Right lobe of liver (tissue), 6 donors: Measurements from ENCODE around the gene NCF2. TPM values are rescaled to one million over a fixed set of nuclear protein-coding genes. Genes with fewer than 3 reads are reported as not detected.

Experiments
- ATAC-seq, 4 donors: fragments of 200-7000 bp; cut with Tn5 transposase; one replicate each; pipeline ENCODE4 v1.9.1; 2020; ENCODE audit warnings: mild to moderate bottlenecking in 4 of 4, moderate library complexity in 4 of 4
- DNase-seq, 3 donors: peaks; one replicate each; pipeline ENCODE4 v3.0.0-alpha.2; 2020
- H3K27ac ChIP-seq, 3 donors: fragments of 200-600 bp; one replicate each; pipeline ENCODE4 v1.8.0; 2022
- H3K27me3 ChIP-seq, 2 donors: fragments of 200-600 bp; one replicate each; pipeline ENCODE4 v1.8.0; 2022
- H3K36me3 ChIP-seq, 4 donors: fragments of 200-600 bp; sonication (generic) in 1 of 4; one replicate each; pipeline versions ENCODE4 v1.5.1 to v1.8.0; 2017 to 2022; ENCODE audit warnings: control low read depth in 1 of 4
- H3K4me1 ChIP-seq, 4 donors: fragments of 200-600 bp; sonication (generic) in 1 of 4; one replicate each; pipeline versions ENCODE4 v1.5.1 to v1.8.0; 2017 to 2022; ENCODE audit warnings: control low read depth in 1 of 4
- H3K4me3 ChIP-seq, 3 donors: fragments of 200-600 bp; one replicate each; pipeline ENCODE4 v1.8.0; 2022
- H3K9me3 ChIP-seq, 4 donors: fragments of 200-600 bp; sonication (generic) in 1 of 4; one replicate each; pipeline versions ENCODE4 v1.5.1 to v1.8.0; 2017 to 2022; ENCODE audit warnings: control low read depth in 1 of 4
- POLR2A ChIP-seq: fragments of 450-650 bp; IDR thresholded peaks from one replicate; pipeline ENCODE4 v1.6.1; 2017; ENCODE audit warnings: antibody characterized with exemption, mild to moderate bottlenecking
- WGBS: methylation state at CpG from one replicate; pipeline ENCODE4 v1.1.6; 2018; ENCODE audit warnings: low coverage, low lambda C conversion rate; ENCODE audit not compliant: insufficient coverage; ENCODE audit errors: missing lambda C conversion rate; 5-methylcytosine and 5-hydroxymethylcytosine counted together
- intact Hi-C, 2 donors: fragments of 100-400 bp; cut with DNase I; formaldehyde crosslinking; loops; one replicate each; pipeline versions ENCODE4 v1.11.2 to v1.14.1; 2022
- total RNA-seq, 6 experiments: library from RNA; depleted of rRNA in 2 of 6; stranded (reverse); fragments of >200 nt in 2 of 6; fragmentation: NEBNext Ultra II Directional in 3 of 6; extraction: Animal tissue kit (Norgen Biotek cat#: 25700) in 3 of 6; gene quantifications; one replicate each; pipeline versions ENCODE4 v1.1.0 to v1.2.4, GENCODE V29; 2016 to 2023
- TF ChIP-seq, protein P1 (sequence below), 4 donors: fragments of 200-600 bp in 3 of 4; fragments of 450-650 bp in 1 of 4; IDR thresholded peaks; one replicate each; pipeline versions ENCODE4 v1.5.1 to v1.8.0; 2016 to 2022; ENCODE audit warnings: antibody characterized with exemption in 4 of 4, mild to moderate bottlenecking in 2 of 4
- donor health status: DM: no; HTN: yes; CAD: no.
- donor health status: DM: no; HTN: no; CAD: no.
- donor health status: DM: no; HTN: no; CAD: no.
- donor health status: DM: no; HTN: yes; CAD: no.
- donor health status: DM: no; HTN: yes; CAD: no.

The NCF2 gene
- total RNA-seq, 6 experiments from 2014 or later: 3.0 to 11.4 (median 7.9) TPM

DNA sequence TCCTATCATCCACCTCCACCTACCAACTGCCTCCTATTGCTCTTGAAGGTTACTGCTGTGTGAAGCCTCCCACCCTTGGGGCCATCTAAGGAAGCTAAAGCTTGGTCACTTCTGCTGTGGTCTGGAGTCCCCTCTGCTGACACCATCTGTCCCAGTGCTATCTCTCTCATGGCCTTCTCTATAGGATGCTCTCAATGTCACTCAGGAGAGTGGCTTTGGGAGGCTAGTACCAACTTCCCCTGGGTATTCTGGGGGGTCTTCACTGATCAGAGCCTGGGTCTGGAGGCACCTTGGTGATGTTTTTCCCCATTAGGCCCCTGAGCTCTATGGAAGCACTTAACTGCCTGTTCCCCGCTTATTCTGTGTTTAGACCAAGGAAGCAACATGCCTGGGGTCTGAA, 12.3 kb upstream of the NCF2 start:
- TF ChIP-seq POLR2A: no peak
- TF ChIP-seq, protein P1, sequence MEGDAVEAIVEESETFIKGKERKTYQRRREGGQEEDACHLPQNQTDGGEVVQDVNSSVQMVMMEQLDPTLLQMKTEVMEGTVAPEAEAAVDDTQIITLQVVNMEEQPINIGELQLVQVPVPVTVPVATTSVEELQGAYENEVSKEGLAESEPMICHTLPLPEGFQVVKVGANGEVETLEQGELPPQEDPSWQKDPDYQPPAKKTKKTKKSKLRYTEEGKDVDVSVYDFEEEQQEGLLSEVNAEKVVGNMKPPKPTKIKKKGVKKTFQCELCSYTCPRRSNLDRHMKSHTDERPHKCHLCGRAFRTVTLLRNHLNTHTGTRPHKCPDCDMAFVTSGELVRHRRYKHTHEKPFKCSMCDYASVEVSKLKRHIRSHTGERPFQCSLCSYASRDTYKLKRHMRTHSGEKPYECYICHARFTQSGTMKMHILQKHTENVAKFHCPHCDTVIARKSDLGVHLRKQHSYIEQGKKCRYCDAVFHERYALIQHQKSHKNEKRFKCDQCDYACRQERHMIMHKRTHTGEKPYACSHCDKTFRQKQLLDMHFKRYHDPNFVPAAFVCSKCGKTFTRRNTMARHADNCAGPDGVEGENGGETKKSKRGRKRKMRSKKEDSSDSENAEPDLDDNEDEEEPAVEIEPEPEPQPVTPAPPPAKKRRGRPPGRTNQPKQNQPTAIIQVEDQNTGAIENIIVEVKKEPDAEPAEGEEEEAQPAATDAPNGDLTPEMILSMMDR (IDR thresholded peaks at IDR 0.05): no peak
- H3K9me3 ChIP-seq: no peaks in the 10 kb centered on the region
- H3K4me3 ChIP-seq: no peak overlapping the region
- intact Hi-C loops: no loop called here
- H3K36me3 ChIP-seq: no peaks in the 10 kb centered on the region
- ATAC-seq: no peak
- DNase-seq: no peak
- no peaks in the 10 kb centered on the region for H3K27me3 ChIP-seq
- no CpG with 5 or more reads among the region's 1 CpG for WGBS
- peaks cover 0 to 16% (median 0%) of the 10 kb centered on the region in 4 donors for H3K4me1 ChIP-seq
- no peak overlapping the region for H3K27ac ChIP-seq

DNA sequence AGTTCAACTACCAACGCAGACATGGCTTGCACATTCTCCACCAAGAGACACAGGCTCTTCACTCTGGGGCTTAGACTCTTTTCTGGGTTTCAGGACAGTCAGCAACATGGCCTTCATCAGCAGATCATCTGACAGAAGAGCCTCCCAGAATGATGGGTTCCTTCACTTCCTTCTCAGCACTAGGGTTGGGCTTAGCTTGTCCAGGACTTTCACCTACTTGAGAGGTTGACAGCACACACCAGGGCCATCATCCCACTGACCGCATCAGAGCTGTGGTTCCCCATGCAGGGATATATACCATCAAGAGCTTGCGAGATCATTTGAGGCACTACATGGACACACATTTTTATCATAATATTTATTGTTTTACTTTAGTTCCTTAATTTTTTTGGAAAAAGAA, 10.4 kb upstream of the NCF2 start:
- H3K4me3 ChIP-seq: no peak overlapping the region
- no peaks in the 10 kb centered on the region for H3K36me3 ChIP-seq
- no peak for TF ChIP-seq POLR2A
- TF ChIP-seq, protein P1 (IDR thresholded peaks at IDR 0.05): no peak
- no peak overlapping the region for H3K27ac ChIP-seq
- H3K4me1 ChIP-seq: peaks cover 0 to 16% (median 0%) of the 10 kb centered on the region in 4 donors
- H3K27me3 ChIP-seq: no peaks in the 10 kb centered on the region
- DNase-seq (no peak), ATAC-seq (no peak)
- intact Hi-C loops: no loop called here
- H3K9me3 ChIP-seq: no peaks in the 10 kb centered on the region
- WGBS: 94% methylated on average over 3 of the region's 3 CpGs

DNA sequence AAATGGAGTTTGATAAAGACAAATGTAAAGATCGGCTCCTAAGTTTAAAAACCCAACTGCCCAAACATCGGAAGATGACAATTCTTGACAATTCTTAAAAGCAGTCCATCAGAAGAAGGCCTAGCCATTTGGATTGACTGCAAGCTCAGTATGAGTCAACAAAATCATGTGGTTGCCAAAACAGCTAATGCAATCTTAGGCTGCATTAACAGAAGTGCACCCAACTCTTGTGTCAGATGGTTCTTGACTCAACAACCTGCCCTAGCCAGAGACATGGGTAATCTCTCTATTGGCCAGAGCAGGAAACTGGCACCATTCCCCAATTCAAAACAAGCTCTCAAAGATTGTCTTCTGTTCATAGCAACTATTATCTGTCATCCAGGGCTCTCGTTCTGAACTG, 9.9 kb upstream of the NCF2 start:
- H3K4me1 ChIP-seq: peaks cover 0 to 16% (median 0%) of the 10 kb centered on the region in 4 donors
- TF ChIP-seq, protein P1 (IDR thresholded peaks at IDR 0.05): no peak
- no peak for TF ChIP-seq POLR2A
- no peaks in the 10 kb centered on the region for H3K27me3 ChIP-seq
- no peaks in the 10 kb centered on the region for H3K9me3 ChIP-seq
- WGBS: 68% methylated on average over 3 of the region's 3 CpGs
- no peak for DNase-seq
- intact Hi-C loops: no loop called here
- ATAC-seq: peak in 3 of 4 donors; percentile 51 to 81 (median 79)
- no peak overlapping the region for H3K4me3 ChIP-seq
- H3K36me3 ChIP-seq: no peaks in the 10 kb centered on the region
- no peak overlapping the region for H3K27ac ChIP-seq

DNA sequence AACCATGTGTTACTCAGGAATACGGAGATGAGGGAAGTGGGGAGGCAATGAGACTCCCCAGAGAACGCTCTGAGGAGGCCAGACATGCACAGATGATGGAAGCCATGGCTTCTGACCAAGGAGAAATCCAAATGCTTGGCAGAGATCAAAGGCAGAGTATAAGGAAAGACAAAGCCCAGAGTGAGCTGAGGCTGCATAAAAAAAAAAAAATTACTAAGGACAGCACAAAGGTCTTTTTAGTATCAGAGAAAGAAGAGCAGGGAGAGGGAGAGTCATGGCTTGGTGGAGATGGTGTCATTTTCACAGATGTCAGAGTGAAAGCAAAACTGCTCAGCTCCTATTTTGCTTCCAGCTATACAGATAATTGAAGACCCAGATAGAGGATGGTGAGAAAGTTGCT, 8.1 kb upstream of the NCF2 start:
- Histone ChIP-seq H3K36me3 (no peaks in the 10 kb centered on the region), H3K4me1 (peaks cover 0 to 10% (median 0%) of the 10 kb centered on the region in 4 donors), H3K9me3 (no peaks in the 10 kb centered on the region), H3K27me3 (no peaks in the 10 kb centered on the region), H3K4me3 (no peak overlapping the region), H3K27ac (no peak overlapping the region)
- intact Hi-C loops: no loop called here
- WGBS: 60% methylated on average over 2 of the region's 2 CpGs
- TF ChIP-seq POLR2A: no peak
- TF ChIP-seq, protein P1 (IDR thresholded peaks at IDR 0.05): no peak
- ATAC-seq (no peak), DNase-seq (no peak)
